GM21737 (cell line): ENCODE results near the gene SPAG5.

Source experiments
- ATAC-seq: cut with Tn5 transposase; IDR thresholded peaks from one replicate; pipeline ENCODE4 v1.9.1; 2021; ENCODE audit warnings: mild to moderate bottlenecking, moderate library complexity; ENCODE audit not compliant: unreplicated experiment

SPAG5 gene

DNA sequence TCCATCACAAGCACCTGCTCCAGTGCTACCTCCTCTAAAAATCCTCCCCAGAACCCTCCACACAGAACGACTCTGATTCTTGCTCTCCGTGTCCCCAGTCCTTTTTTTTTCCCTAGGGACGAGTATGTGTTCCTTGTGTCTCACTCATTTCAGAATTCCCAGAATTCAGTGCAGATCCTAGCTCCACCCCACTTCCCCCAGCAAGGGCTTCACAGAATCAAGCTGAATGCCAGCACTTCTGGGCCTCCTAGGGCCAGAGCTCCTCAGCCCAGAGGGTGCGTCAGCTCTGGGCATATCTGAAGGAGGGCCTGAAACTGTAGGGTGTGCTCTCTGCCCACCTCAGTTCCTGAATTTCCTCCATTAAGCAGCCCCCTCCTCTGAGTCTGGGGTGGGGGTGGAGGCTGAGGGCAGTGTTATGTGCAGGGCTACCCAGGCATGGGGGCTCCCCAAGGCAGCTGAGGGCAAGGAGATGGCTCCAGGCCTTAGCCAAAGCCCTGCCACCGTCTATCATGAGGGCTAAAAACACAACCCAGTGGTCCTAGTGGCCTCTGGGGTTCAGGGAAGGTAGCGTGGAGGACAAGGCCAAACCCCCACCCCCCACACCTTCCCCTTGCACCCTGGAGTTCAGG is 52.9 kb downstream of the SPAG5 start:
- no peak for ATAC-seq

DNA sequence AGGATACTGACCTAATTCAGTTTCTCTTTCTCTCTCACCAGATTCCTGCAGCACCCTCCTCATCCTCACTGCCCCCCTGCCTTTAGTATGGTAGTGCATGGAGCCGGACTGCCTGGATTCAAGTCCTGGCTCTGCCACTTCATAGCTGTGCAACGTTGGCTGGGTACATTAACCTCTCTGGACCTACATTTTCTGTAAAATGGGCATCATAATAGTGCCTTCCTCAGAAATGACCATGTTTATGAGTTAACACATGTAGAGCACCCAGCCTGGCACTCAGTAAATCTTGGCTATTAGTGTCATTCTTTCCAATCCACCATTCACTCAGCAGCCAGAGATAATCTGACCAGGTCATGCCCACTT is 53.7 kb downstream of the SPAG5 start:
- ATAC-seq: no peak

DNA sequence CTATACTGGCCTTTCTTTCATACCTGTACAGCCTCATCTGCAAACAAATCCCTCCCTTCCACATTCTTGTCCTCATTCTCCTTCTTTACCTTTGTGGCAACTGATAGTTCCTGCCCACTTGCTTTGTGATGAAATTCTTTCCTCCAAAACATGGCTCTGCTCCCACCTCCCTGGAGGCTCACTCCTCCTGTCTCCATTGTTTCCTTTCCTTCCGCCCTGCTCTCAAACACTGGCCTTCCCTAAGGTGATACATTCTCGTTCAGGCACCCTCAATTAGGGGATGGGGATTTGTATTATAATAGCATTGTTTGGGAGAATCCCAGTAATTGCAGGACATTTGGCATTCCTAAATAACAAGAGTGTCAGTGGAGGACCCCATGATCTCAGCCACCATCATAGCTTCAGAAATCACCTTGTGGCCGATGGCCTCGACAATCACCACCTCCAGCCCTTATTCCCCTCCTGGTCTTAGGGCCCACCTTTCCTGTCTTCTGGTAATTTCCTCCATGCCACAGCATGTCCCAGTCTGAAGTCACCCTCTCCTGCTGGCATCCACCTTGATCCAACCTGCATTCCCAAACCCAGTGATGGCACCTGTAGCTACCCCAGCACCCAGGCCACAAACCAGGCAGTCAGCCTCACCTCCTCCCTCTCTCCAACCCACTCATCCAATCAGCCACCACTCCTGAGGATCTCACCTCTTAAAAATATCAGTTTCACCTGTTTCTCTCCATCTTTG is 54.3 kb downstream of the SPAG5 start:
- ATAC-seq: no peak

DNA sequence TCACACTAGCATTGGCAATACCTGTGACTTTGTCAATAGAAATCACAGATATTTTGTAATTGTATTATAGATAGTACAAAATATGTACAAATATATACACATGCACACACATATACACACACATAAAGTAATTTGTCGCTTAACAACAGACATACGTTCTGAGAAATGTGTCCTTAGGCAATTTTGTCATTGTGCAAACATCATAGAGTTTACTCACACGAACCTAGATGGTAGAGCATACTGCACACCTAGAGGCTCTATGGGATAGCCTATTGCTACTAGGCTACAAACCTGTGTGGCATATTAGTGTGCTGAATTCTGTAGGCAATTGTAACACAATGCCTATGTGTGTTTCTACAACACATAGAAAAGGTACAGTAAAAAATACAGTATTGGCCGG is 57.4 kb downstream of the SPAG5 start:
- ATAC-seq: no peak

DNA sequence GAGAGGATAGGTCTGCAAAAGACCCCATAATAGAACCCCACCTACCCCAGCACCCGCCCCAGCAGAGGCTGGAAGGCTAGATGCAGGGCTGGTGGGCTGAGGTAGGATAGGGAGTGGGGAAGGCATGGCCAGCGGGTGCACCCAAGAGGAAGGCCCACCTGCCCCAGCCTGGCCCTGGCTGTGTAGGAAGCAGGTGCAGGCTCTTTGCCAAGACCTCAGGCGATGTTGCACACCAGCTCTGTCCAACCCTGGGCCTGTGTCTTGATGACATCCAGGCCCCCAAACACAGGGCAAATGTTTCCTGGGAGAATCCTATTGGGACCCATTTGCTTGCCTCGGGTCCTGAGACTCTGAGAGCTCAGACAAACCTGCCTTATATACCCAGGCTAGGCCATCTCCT is 58.6 kb downstream of the SPAG5 start:
- ATAC-seq: no peak

DNA sequence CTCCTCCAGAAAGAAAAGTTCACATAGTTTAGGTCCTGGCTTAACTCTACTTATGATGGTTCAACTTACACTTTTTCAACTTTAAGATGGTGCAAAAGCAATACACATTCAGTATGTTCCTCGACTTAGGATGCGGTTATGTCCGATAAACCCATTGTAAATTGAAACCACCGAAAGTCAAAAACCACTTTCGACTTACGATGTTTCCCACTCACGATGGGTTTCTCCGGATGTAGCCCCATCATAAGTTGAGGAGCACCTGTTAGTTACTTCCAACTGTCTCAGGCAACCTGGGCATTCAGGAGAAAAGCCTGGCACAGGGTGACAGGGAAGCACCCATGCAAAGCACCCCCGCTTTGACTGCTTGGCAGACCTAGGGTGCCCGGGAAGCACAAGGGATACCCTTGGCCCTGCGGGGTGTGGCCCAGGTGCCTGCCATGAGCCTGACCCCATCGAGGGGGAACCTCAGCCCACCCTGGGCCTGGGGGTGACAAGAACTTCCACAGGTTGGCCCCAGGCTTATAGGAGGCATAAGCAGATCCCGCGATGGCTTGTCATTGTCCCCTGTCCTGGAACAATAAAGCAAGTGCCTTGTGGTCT is 60.4 kb downstream of the SPAG5 start:
- no peak for ATAC-seq

DNA sequence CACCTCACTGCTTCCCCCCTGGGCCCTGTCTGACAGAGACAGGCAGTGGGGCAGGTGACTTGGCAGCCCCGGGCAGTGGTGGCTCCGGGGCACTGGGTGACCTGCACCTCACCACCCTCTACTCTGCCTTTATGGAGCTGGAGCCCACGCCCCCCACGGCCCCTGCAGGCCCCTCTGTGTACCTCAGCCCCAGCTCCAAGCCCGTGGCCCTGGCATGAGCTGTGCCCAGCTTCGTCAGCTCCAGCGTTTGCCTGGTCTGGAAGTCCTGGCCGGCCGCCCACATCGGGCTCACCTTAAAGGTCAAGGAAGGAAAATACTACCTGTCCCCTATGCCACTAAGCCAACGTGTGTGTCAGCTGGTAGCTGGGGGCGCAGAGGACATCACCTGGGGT is 61.6 kb downstream of the SPAG5 start:
- no peak for ATAC-seq

DNA sequence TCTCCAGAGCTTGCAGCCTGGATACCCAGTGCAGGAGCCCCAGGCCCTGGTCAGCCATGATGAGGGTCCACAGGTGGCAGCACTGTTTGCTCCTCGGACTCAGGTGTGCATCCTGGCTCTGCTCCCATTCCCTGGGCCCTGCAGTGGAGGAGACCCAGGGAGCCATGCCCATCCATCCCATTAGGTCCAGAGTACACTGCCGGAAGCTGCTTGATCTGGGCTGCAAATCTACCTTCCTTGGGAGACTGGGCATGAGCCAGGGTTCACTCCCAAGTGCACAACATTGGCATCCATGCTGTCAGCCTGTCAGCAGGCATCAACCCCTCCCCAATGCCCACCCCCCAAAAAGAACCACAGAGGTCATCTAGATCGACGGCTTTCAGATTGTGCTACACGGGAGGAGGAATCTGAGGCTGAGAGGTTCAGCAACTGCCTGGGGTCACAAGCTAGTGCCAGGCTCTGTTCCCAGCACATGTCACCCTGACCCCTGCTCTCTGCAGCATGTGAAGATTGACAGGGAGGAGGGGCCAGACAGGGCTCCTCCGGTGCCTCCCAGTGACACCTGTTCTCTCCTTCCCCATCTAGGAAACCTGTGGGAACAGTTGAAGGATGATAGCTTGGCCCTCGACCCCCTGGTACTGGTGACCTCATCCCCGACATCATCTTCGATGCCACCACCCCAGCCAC is 62.1 kb downstream of the SPAG5 start:
- ATAC-seq: no peak

DNA sequence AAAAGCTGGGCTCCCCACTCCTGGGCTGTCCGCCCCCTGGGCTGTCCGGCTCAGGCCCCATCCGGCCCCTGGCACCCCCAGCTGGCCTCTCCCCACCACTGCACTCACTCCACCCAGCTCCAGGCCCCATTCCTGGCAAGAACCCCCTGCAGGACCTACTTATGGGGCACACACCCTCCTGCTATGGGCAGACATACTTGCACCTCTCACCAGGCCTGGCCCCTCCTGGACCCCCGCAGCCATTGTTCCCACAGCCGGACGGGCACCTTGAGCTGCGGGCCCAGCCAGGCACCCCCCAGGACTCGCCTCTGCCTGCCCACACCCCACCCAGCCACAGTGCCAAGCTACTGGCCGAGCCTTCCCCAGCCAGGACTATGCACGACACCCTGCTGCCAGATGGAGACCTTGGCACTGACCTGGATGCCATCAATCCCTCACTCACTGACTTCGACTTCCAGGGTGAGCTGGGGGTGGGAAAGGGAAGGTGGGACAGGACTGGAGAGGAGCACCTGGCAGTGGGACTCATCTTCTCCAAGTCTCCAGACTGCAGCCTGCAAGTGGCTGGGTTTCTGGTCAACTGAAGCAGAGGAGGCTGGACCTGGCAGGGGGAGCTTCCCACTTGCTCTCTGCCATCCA is 64.0 kb downstream of the SPAG5 start:
- no peak for ATAC-seq

DNA sequence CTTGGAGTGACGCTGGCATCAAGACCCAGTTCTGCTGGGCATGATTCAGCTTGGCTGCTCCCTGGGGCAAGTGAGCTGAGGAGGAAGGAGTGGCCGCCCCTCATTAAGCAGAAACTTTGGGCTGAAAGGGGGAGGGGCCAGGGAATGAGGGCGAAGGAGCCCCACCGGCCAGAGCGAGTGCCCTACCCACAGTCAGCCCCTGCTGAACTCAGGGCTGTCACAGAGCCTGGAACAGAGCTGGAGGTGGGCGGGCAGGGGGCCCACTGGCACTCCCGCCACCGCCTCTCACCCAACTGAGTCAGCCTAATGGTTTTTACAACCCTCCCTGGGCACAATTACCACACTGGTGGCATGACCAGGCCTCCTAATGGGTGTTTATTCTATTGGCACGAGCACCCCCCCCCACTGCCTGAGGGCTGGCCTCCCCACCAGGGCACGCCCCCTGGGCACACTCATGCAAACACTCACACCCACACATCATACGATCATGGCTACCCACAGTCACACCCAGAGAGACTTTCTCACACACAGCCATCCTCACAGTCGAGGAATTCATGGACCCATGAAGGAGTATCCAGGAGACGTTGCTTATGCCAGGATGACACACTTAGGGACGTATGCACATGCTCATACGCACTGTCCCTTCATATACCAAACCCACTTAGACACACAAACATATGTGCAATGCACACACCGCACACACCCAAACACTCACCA is 65.6 kb downstream of the SPAG5 start:
- ATAC-seq: no peak

DNA sequence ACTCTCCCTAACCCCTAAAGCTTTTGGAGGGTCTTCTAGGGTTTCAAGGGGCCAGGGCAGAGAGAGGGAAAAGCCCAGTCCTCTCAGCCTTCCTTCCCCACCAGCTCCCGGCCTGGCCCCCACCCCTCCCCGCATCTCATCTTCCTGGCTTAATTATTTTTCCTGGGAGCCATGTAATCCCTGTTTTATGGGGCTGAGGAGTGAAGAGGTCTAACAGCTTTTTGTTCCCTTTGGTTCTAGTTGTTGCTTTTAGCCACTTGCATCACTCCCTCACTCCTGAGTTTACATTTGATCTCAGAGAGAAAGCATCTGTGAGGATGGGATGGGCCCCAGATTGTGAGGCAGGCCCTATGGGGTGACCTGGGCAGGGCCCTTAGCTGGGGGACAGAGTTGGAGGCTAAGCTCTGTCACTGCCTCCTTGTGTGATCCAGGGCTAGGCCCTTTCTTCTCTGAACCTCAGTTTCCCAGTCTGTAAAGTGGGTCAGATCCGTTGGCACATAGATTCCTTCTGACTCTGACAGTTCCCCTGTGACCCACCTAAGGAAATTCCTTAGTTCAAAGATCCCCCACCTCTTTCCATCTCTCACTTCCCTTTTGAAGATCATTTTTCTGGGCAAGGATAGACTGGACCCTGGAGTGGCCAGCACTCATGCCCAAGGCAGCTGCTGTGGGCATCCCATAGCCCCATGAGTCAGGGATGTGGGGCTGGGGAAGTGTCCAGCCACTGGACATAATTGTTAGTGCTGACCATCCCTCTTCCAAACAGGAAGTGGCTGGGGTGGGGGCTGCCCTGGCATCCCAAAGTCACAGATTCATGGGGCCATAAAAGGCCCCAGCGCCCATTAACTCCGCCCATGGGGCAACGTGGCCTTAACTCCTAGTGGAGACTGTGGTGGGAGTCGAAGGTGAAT is 66.5 kb downstream of the SPAG5 start:
- no peak for ATAC-seq

DNA sequence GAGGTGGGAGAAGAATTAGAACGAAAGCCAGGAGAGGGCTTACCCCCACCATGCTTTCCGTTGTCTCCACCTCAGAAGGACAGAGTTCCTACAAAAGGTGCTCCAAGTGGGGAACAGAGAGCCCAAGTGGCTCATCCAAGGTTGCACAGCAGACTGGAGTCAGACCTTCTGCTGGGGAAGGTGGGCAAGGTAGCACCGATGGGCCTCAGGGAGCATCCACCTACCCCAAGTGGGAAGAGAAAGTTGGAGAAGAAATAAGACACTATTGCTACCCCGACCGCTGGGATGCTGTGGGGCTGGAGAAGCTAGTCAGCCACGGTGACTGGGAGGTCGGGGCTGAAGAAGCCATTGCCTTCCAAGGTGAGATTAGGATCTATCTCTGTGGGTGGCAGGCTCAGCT is 67.9 kb downstream of the SPAG5 start:
- ATAC-seq: no peak

DNA sequence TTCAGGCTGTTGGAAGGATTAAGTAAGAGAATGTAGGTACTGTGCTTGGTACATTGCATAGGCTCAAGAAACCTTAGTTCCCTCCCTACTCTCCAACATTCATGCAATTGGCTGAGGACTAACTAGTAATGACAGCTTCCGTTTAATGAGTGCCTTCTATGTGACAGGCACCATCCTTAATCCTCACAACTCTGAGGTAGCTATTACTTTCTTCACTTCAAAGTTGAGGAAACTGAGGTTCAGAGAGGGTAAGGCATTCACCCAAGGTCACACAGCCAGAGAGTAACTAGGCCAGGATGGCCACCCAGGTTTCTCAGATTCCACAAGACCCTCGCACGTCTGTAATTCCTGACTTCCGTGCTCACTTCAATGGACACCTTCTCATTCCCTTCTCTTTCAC is 68.6 kb downstream of the SPAG5 start:
- ATAC-seq: no peak

DNA sequence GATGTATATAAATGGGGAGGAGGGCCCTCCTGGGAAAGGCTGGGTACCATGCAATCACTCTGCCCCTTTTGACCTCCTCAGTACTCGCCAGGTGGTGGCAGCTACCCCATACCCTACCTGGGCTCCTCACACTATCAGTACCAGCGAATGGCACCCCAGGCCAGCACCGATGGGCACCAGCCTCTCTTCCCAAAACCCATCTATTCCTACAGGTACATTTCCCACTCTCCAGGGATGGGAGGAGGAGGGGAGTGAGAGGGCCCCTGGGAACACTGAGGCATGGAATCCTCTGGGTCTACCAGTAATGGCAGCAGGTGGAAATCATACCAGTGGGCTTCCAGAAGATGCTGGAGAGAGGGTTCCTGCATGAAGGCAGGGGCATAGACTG is 69.8 kb downstream of the SPAG5 start:
- ATAC-seq: no peak

DNA sequence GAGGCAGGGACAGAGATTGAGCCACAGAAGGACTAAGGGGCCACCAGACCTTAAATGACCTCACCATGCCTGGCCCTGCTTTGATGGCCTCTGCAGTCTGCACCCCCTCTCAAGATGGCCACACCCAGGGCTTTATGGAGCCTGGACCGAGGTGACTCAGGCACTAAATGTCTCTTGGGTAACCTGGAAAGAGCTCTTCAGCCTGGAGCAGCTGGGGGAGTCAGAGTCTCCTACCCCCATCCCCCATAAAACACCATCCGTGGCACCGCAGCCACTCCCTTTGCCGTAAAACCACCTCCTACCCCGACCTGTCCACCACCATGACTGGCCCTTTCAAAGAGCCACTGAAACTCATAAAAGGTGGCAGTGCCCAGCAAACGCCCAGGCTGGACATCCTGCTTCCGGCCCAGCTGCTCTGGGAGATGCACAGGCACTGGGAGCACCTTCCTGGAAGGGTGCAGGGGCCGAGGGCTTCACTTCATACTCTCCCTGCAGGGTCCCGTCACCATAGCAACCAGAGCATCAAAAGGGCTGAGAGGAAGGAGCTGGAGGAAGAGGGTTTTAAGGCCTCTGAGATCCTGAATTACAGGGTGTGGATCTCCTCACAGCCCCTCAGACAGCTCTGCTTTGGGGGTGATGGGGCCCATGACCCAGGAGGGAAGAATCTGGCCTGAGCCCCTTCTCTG is 70.4 kb downstream of the SPAG5 start:
- ATAC-seq: no peak

DNA sequence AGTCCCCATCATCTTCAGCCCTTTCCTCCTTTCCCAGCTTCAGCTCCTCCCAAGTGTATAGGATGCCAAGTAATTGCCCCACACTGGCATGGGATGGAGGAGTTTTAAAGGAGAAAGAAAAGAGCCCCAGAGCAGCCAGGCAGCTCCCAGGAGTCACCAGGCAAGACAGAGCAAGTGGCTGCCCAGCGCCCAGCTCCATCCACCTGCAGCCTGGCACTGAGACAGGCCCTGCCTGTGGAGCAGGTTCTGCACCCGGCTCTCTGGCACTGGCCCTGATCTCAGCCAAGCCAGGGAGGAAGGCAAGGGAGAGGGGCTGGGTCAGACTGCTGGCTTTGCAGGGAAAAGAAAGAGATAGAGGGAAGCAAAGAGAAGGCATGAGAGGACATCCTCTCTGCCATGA is 71.0 kb downstream of the SPAG5 start:
- ATAC-seq: no peak
